Fibroblast of lung (primary cell): Measurements from ENCODE around the gene BRAF. TPM values are rescaled to one million over a fixed set of nuclear protein-coding genes. Genes with fewer than 3 reads are reported as not detected.
"Not testable (repeated sequence)": the region's sequence is repeated elsewhere in the genome, so short reads cannot be mapped to it uniquely, and the experiment has no call there.

Source experiments
- DNase-seq, 2 donors: peaks; one replicate each; pipeline versions ENCODE4 v3.0.0 to v3.0.0-alpha.2; 2010; ENCODE audit warnings: low read depth in 2 of 2
- H2AFZ ChIP-seq: 2 replicates; pipeline ENCODE4 v1.5.1; 2012; ENCODE audit warnings: low read length, control low read depth, inconsistent platforms
- H3K27ac ChIP-seq: 2 replicates; pipeline ENCODE4 v1.5.1; 2011; ENCODE audit warnings: low read length, control low read depth; ENCODE audit not compliant: insufficient read depth
- H3K27me3 ChIP-seq: 2 replicates; pipeline ENCODE4 v1.5.1; 2011; ENCODE audit warnings: mild to moderate bottlenecking, low read length; ENCODE audit not compliant: control insufficient read depth, insufficient read depth
- H3K36me3 ChIP-seq: 2 replicates; pipeline ENCODE4 v1.5.1; 2011; ENCODE audit warnings: low read length; ENCODE audit not compliant: control insufficient read depth, insufficient read depth
- H3K4me1 ChIP-seq: 2 replicates; pipeline ENCODE4 v1.5.1; 2011; ENCODE audit warnings: low read length; ENCODE audit not compliant: control insufficient read depth, insufficient read depth; ENCODE audit errors: extremely low read depth
- H3K4me2 ChIP-seq: 2 replicates; pipeline ENCODE4 v1.5.1; 2011; ENCODE audit warnings: low read length, control low read depth; ENCODE audit not compliant: insufficient read depth; ENCODE audit errors: extremely low read depth
- H3K4me3 ChIP-seq, 4 experiments: fragments of 200-600 bp in 1 of 4; sonication (generic) in 1 of 4; replicated peaks in 1 of 4; 2 replicates each; pipeline ENCODE4 v1.5.1; 2011 to 2016; ENCODE audit warnings: low read length in 4 of 4, low read depth in 3 of 4, mild to moderate bottlenecking in 3 of 4, control low read depth in 2 of 4, inconsistent platforms in 1 of 4, mixed read lengths in 1 of 4; ENCODE audit not compliant: insufficient read depth in 1 of 4; ENCODE audit errors: control extremely low read depth in 1 of 4
- H3K79me2 ChIP-seq: 2 replicates; pipeline ENCODE4 v1.5.1; 2012; ENCODE audit warnings: mild to moderate bottlenecking, low read length, inconsistent platforms; ENCODE audit not compliant: control insufficient read depth, insufficient read depth
- H3K9ac ChIP-seq: 2 replicates; pipeline ENCODE4 v1.5.1; 2011; ENCODE audit warnings: mild to moderate bottlenecking, low read length, control low read depth; ENCODE audit not compliant: insufficient read depth
- H3K9me3 ChIP-seq: 2 replicates; pipeline ENCODE4 v1.5.1; 2012; ENCODE audit warnings: low read depth, low read length; ENCODE audit not compliant: control insufficient read depth, insufficient read depth
- H4K20me1 ChIP-seq: 2 replicates; pipeline ENCODE4 v1.5.1; 2011; ENCODE audit warnings: low read length; ENCODE audit not compliant: control insufficient read depth, insufficient read depth; ENCODE audit errors: extremely low read depth
- CTCF ChIP-seq, 2 donors: IDR thresholded peaks in 1 of 2; conservative IDR thresholded peaks in 1 of 2; 1 replicate in 1 of 2; 2 replicates in 1 of 2; pipeline ENCODE4 v1.5.1; 2011 to 2012; ENCODE audit warnings: low read length in 2 of 2, control low read depth in 1 of 2, inconsistent platforms in 1 of 2, low read depth in 1 of 2, mild to moderate bottlenecking in 1 of 2
- EZH2 ChIP-seq: IDR thresholded peaks from 2 replicates; pipeline ENCODE4 v1.5.1; 2012; ENCODE audit warnings: low read length, control low read depth, mild to moderate bottlenecking; ENCODE audit errors: missing control alignments
- polyA plus RNA-seq, 2 donors: library from polyadenylated mRNA; depleted of rRNA in 1 of 2; stranded (reverse) in 1 of 2; unstranded in 1 of 2; fragments of >200 nt; gene quantifications; 2 replicates each; pipeline ENCODE4 v1.2.1, GENCODE V29; 2011 to 2012; ENCODE audit warnings: missing spikeins in 1 of 2
- total RNA-seq: library from RNA; depleted of rRNA; stranded (reverse); fragments of >200 nt; gene quantifications from 2 replicates; pipeline ENCODE4 v1.2.1, GENCODE V29; 2014

BRAF gene
- total and polyA plus RNA-seq, 2 donors (not counting 1 experiment from before 2014, with no cell fraction given): 21.1 to 23.1 TPM

GRCh38 chr7:140945940-140946339 lies 21.2 kb upstream of the BRAF start:
- no peaks in the 10 kb centered on the region for H4K20me1 ChIP-seq
- no peaks in the 10 kb centered on the region for H3K4me1 ChIP-seq
- no peak overlapping the region for H3K4me2 ChIP-seq
- H3K9me3 ChIP-seq: no peaks in the 10 kb centered on the region
- no peak overlapping the region for H3K27ac ChIP-seq
- TF ChIP-seq EZH2 (no peak), CTCF (conservative IDR thresholded peaks at IDR 0.05 in 1 of 2, IDR thresholded peaks at IDR 0.05 in 1 of 2; ENCODE audit: low read depth in 1 of 2, low read length in 2 of 2) (no peak)
- no peak overlapping the region for H2AFZ ChIP-seq
- DNase-seq: no peak
- H3K27me3 ChIP-seq: no peaks in the 10 kb centered on the region
- H3K4me3 ChIP-seq: no peak overlapping the region
- no peaks in the 10 kb centered on the region for H3K36me3 ChIP-seq
- no peaks in the 10 kb centered on the region for H3K79me2 ChIP-seq
- H3K9ac ChIP-seq: no peak overlapping the region

- not testable (repeated sequence) for H3K4me3 ChIP-seq, H3K27ac ChIP-seq, H3K27me3 ChIP-seq, H3K36me3 ChIP-seq, H3K4me1 ChIP-seq, H2AFZ ChIP-seq, H3K79me2 ChIP-seq, H3K9me3 ChIP-seq, H3K4me2 ChIP-seq, DNase-seq, H4K20me1 ChIP-seq, H3K9ac ChIP-seq
Measured at GRCh38 chr7:140942242-140942641, 17.5 kb upstream of the BRAF start.

GRCh38 chr7:140940898-140941297 lies 16.2 kb upstream of the BRAF start:
- no peak overlapping the region for H3K4me2 ChIP-seq
- TF ChIP-seq EZH2 (no peak), CTCF (conservative IDR thresholded peaks at IDR 0.05 in 1 of 2, IDR thresholded peaks at IDR 0.05 in 1 of 2; ENCODE audit: low read depth in 1 of 2, low read length in 2 of 2) (no peak)
- no peak for DNase-seq

More at GRCh38 chr7:140940898-140941297, 16.2 kb upstream of the BRAF start:
- Histone ChIP-seq H3K9me3 (no peaks in the 10 kb centered on the region), H3K36me3 (no peaks in the 10 kb centered on the region), H3K9ac (no peak overlapping the region), H3K27me3 (no peaks in the 10 kb centered on the region), H3K4me3 (no peak overlapping the region), H3K79me2 (no peaks in the 10 kb centered on the region), H4K20me1 (no peaks in the 10 kb centered on the region), H3K27ac (no peak overlapping the region), H3K4me1 (no peaks in the 10 kb centered on the region), H2AFZ (no peak overlapping the region)
